ENCODE measurements around the gene PON2. TPM values are rescaled to one million over a fixed set of nuclear protein-coding genes. Genes with fewer than 3 reads are reported as not detected.

The PON2 gene
- total and polyA plus RNA-seq, 2 donors (not counting 1 experiment from before 2014, with no cell fraction given), result 72.8 to 140 TPM

DNA sequence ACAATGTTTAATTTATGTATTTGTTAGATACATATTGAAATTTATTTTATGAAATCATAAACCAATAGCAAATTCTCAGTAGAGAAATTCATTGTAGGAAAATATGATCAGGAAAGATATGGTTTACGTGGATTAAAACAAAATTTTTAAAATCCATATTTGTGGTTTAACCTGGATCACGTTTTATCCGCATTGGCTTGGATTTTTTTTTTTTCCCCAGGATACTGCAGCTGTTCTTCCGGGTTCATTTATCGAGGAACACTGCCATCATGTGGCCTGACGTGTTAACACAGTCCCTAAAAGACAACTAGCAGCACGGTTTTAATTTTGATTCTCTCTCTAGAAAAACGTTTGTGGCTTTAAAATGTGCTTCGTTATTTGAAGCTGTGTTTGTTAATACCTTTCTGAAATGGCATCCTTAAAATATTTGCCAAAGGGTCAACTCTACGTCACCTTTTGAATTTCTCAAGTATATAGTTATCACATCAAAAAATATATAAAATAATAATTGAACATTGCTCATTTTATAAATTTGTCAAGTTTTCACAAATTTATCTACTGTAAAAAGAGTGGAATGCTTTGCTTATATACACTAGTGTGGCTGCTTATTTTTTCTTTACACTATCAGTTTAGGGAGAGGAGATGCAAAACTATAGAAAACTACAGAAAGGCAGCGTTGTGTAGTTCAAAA lies 42.2 kb upstream of the PON2 start:
- Histone ChIP-seq H3K4me3 (replicated peaks in 1 of 4; ENCODE audit: control extremely low read depth in 1 of 4, insufficient read depth in 1 of 4, low read depth in 3 of 4, low read length in 4 of 4) (no peak overlapping the region), H3K4me1 (ENCODE audit: control insufficient read depth, extremely low read depth, insufficient read depth, low read length) (no peaks in the 10 kb centered on the region), H4K20me1 (ENCODE audit: control insufficient read depth, extremely low read depth, insufficient read depth, low read length) (no peaks in the 10 kb centered on the region), H3K79me2 (ENCODE audit: control insufficient read depth, insufficient read depth, low read length) (no peaks in the 10 kb centered on the region), H3K27ac (ENCODE audit: insufficient read depth, low read length) (no peak overlapping the region), H3K27me3 (ENCODE audit: control insufficient read depth, insufficient read depth, low read length) (no peaks in the 10 kb centered on the region), H2AFZ (ENCODE audit: low read length) (no peak overlapping the region), H3K36me3 (ENCODE audit: control insufficient read depth, insufficient read depth, low read length) (no peaks in the 10 kb centered on the region), H3K4me2 (ENCODE audit: extremely low read depth, insufficient read depth, low read length) (peak overlapping the region; percentile 27), H3K9me3 (ENCODE audit: control insufficient read depth, insufficient read depth, low read depth, low read length) (no peaks in the 10 kb centered on the region), H3K9ac (ENCODE audit: insufficient read depth, low read length) (no peak overlapping the region)
- TF ChIP-seq, protein P1, sequence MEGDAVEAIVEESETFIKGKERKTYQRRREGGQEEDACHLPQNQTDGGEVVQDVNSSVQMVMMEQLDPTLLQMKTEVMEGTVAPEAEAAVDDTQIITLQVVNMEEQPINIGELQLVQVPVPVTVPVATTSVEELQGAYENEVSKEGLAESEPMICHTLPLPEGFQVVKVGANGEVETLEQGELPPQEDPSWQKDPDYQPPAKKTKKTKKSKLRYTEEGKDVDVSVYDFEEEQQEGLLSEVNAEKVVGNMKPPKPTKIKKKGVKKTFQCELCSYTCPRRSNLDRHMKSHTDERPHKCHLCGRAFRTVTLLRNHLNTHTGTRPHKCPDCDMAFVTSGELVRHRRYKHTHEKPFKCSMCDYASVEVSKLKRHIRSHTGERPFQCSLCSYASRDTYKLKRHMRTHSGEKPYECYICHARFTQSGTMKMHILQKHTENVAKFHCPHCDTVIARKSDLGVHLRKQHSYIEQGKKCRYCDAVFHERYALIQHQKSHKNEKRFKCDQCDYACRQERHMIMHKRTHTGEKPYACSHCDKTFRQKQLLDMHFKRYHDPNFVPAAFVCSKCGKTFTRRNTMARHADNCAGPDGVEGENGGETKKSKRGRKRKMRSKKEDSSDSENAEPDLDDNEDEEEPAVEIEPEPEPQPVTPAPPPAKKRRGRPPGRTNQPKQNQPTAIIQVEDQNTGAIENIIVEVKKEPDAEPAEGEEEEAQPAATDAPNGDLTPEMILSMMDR (conservative IDR thresholded peaks at IDR 0.05 in 1 of 2, IDR thresholded peaks at IDR 0.05 in 1 of 2; ENCODE audit: low read depth in 1 of 2, low read length in 2 of 2), result peak; percentile 74 to 83
- no peak for TF ChIP-seq EZH2 (IDR thresholded peaks at IDR 0.05; ENCODE audit: low read length, missing control alignments)
- peak; percentile 59 to 83 for DNase-seq (ENCODE audit: low read depth in 2 of 2)

DNA sequence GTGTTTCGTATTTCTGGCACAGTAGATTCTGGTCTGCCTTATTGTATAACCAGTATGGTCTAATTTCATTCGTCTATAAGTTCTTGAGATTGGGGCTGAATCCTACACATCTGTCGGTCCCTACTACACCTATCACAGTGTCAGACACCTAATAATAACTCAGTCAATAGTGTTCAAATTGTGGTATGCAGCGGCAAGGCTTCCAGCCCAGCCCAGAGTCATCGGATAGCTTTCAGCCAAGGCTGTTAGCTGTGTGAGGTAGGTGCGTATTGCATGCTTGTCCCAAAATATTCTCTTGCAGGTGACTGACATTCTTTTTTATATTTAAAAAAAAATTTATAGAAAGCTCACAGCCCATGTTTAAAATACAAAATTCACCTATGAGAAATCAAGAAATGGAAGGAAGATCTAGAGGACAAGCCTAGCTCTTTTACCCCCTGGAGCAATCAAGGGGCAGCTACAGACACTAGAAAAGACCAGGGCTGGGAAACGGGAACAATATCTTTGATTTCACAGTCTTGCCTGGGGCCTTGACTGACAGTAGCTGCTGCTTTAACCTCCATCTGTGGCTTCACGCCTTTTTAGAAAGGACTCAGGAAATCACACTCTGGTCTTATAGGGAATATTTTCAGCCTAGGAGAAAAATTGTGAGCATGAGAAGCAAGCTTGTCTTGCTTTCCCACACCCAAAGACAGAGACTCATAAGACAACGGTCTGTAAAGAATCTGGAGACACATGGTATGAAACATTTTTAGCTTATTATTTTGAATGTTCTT lies 41.4 kb upstream of the PON2 start:
- H3K9me3 ChIP-seq (ENCODE audit: control insufficient read depth, insufficient read depth, low read depth, low read length), result no peaks in the 10 kb centered on the region
- H3K4me1 ChIP-seq (ENCODE audit: control insufficient read depth, extremely low read depth, insufficient read depth, low read length), result no peaks in the 10 kb centered on the region
- peak in 1 of 2 donors; percentile 6 for DNase-seq (ENCODE audit: low read depth in 2 of 2)
- no peaks in the 10 kb centered on the region for H3K79me2 ChIP-seq (ENCODE audit: control insufficient read depth, insufficient read depth, low read length)
- H3K4me3 ChIP-seq (replicated peaks in 1 of 4; ENCODE audit: control extremely low read depth in 1 of 4, insufficient read depth in 1 of 4, low read depth in 3 of 4, low read length in 4 of 4), result no peak overlapping the region
- no peaks in the 10 kb centered on the region for H4K20me1 ChIP-seq (ENCODE audit: control insufficient read depth, extremely low read depth, insufficient read depth, low read length)
- no peak overlapping the region for H3K27ac ChIP-seq (ENCODE audit: insufficient read depth, low read length)
- TF ChIP-seq EZH2 (IDR thresholded peaks at IDR 0.05; ENCODE audit: low read length, missing control alignments), result no peak
- TF ChIP-seq, protein P1 (conservative IDR thresholded peaks at IDR 0.05 in 1 of 2, IDR thresholded peaks at IDR 0.05 in 1 of 2; ENCODE audit: low read depth in 1 of 2, low read length in 2 of 2), result no peak
- H3K9ac ChIP-seq (ENCODE audit: insufficient read depth, low read length), result no peak overlapping the region
- H3K27me3 ChIP-seq (ENCODE audit: control insufficient read depth, insufficient read depth, low read length), result no peaks in the 10 kb centered on the region
- no peak overlapping the region for H3K4me2 ChIP-seq (ENCODE audit: extremely low read depth, insufficient read depth, low read length)
- H3K36me3 ChIP-seq (ENCODE audit: control insufficient read depth, insufficient read depth, low read length), result no peaks in the 10 kb centered on the region
- no peak overlapping the region for H2AFZ ChIP-seq (ENCODE audit: low read length)

DNA sequence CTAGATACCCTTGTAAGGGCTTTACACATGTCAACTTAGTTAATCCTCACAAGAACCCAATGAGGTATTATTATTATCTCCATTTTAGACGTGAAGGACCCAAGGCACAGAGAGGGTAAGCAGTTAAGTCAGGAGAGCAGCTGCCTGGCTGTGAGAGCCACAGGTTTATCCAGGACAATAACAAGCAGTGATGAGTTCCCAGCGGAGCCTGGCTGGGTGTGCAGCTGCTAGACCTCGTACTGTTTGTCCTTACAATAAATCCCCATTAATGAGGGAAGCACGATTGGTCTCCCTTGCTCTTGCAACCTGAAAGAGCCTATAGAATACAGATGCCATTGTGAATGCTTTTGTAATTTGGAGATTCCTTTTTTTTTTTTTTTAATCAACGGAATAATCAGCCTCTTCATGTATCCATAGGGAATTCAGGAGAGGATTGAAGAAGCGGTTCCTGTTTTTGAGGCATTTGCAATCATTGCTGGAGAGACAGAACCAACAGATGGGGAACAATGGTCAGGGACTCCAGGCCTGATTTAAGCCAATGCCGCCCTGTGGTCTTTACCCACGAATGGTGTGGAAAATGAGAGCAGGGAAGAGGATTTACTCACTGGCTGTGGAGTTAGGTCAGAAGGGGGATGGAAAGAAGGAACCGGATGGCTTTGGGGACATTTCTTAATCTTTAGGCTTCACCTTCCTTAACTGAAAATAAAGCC lies 38.6 kb upstream of the PON2 start:
- Histone ChIP-seq H3K79me2 (ENCODE audit: control insufficient read depth, insufficient read depth, low read length) (no peaks in the 10 kb centered on the region), H3K9me3 (ENCODE audit: control insufficient read depth, insufficient read depth, low read depth, low read length) (no peaks in the 10 kb centered on the region), H3K27ac (ENCODE audit: insufficient read depth, low read length) (no peak overlapping the region), H3K4me3 (replicated peaks in 1 of 4; ENCODE audit: control extremely low read depth in 1 of 4, insufficient read depth in 1 of 4, low read depth in 3 of 4, low read length in 4 of 4) (no peak overlapping the region), H3K36me3 (ENCODE audit: control insufficient read depth, insufficient read depth, low read length) (no peaks in the 10 kb centered on the region), H3K4me2 (ENCODE audit: extremely low read depth, insufficient read depth, low read length) (no peak overlapping the region), H2AFZ (ENCODE audit: low read length) (no peak overlapping the region), H3K27me3 (ENCODE audit: control insufficient read depth, insufficient read depth, low read length) (no peaks in the 10 kb centered on the region), H4K20me1 (ENCODE audit: control insufficient read depth, extremely low read depth, insufficient read depth, low read length) (no peaks in the 10 kb centered on the region), H3K4me1 (ENCODE audit: control insufficient read depth, extremely low read depth, insufficient read depth, low read length) (no peaks in the 10 kb centered on the region), H3K9ac (ENCODE audit: insufficient read depth, low read length) (no peak overlapping the region)
- DNase-seq (ENCODE audit: low read depth in 2 of 2), result no peak
- TF ChIP-seq, protein P1 (conservative IDR thresholded peaks at IDR 0.05 in 1 of 2, IDR thresholded peaks at IDR 0.05 in 1 of 2; ENCODE audit: low read depth in 1 of 2, low read length in 2 of 2), result no peak
- TF ChIP-seq EZH2 (IDR thresholded peaks at IDR 0.05; ENCODE audit: low read length, missing control alignments), result no peak
